CD4-positive, CD25-positive, alpha-beta regulatory T cell (primary cell): Measurements from ENCODE around the gene LCN2. TPM values are rescaled to one million over a fixed set of nuclear protein-coding genes. Genes with fewer than 3 reads are reported as not detected.
A peak's percentile ranks its signal among the peaks of the same experiment; 100 is the strongest.
"Not testable (repeated sequence)": the region's sequence is repeated elsewhere in the genome, so short reads cannot be mapped to it uniquely, and the experiment has no call there.

Experiments used
- ATAC-seq, 2 donors: fragments of 150-1000 bp; cut with Tn5 transposase; one replicate each; pipeline ENCODE4 v1.10.0; 2021; ENCODE audit warnings: low read depth in 2 of 2, moderate number of reproducible peaks in 2 of 2, moderate library complexity in 1 of 2
- DNase-seq, 3 donors: peaks; one replicate each; pipeline versions ENCODE4 v3.0.0 to v3.0.0-alpha.2; 2012 to 2022; ENCODE audit warnings: mixed read lengths in 1 of 3
- H3K27ac ChIP-seq: one replicate; pipeline ENCODE4 v1.7.0; 2013; ENCODE audit warnings: mild to moderate bottlenecking, low read length; ENCODE audit not compliant: insufficient read depth, poor library complexity, severe bottlenecking
- H3K27me3 ChIP-seq: one replicate; pipeline ENCODE4 v1.7.0; 2013; ENCODE audit warnings: low read length; ENCODE audit not compliant: control insufficient read depth, insufficient read depth
- H3K36me3 ChIP-seq: one replicate; pipeline ENCODE4 v1.7.0; 2013; ENCODE audit warnings: mild to moderate bottlenecking, low read length, moderate library complexity; ENCODE audit not compliant: control insufficient read depth, insufficient read depth
- H3K4me1 ChIP-seq: 2 replicates; pipeline ENCODE4 v1.7.0; 2013; ENCODE audit warnings: mild to moderate bottlenecking, low read length; ENCODE audit not compliant: insufficient read depth, control insufficient read depth, poor library complexity, severe bottlenecking
- H3K4me3 ChIP-seq: one replicate; pipeline ENCODE4 v1.7.0; 2013; ENCODE audit warnings: low read depth, mild to moderate bottlenecking, low read length, moderate library complexity
- H3K9me3 ChIP-seq, 2 experiments: 1 replicate in 1 of 2; 2 replicates in 1 of 2; pipeline ENCODE4 v1.7.0; 2013; ENCODE audit warnings: low read length in 2 of 2, mild to moderate bottlenecking in 1 of 2, moderate library complexity in 1 of 2; ENCODE audit not compliant: control insufficient read depth in 2 of 2
- H3K27ac Mint-ChIP-seq, 3 donors: one replicate each; pipeline ENCODE4 v1.8.0; 2020 to 2022; ENCODE audit warnings: mild to moderate bottlenecking in 3 of 3, mixed read lengths in 3 of 3, moderate library complexity in 2 of 3
- H3K27me3 Mint-ChIP-seq: one replicate; pipeline ENCODE4 v1.8.0; 2022; ENCODE audit warnings: mild to moderate bottlenecking, mixed read lengths
- H3K36me3 Mint-ChIP-seq: one replicate; pipeline ENCODE4 v1.8.0; 2020; ENCODE audit warnings: mixed read lengths
- H3K4me1 Mint-ChIP-seq, 4 donors: one replicate each; pipeline ENCODE4 v1.8.0; 2020 to 2022; ENCODE audit warnings: mixed read lengths in 4 of 4, mild to moderate bottlenecking in 1 of 4
- H3K4me3 Mint-ChIP-seq, 4 donors: one replicate each; pipeline ENCODE4 v1.8.0; 2020 to 2022; ENCODE audit warnings: mild to moderate bottlenecking in 4 of 4, mixed read lengths in 4 of 4, moderate library complexity in 3 of 4
- H3K9me3 Mint-ChIP-seq, 7 donors: one replicate each; pipeline ENCODE4 v1.8.0; 2020 to 2022; ENCODE audit warnings: mixed read lengths in 7 of 7, mild to moderate bottlenecking in 3 of 7, moderate library complexity in 2 of 7
- polyA plus RNA-seq, 4 donors: library from polyadenylated mRNA; unstranded; fragments of 300-500 nt; fragmentation: Illumina TruSeq; gene quantifications; one replicate each; pipeline ENCODE4 v1.2.3, GENCODE V29; 2021
- total RNA-seq: library from RNA; stranded (reverse); gene quantifications from one replicate; pipeline ENCODE4 v1.2.3, GENCODE V29; 2022

The LCN2 gene
- total and polyA plus RNA-seq, 5 donors from 2014 or later: 0.94 TPM; not detected in 4

DNA sequence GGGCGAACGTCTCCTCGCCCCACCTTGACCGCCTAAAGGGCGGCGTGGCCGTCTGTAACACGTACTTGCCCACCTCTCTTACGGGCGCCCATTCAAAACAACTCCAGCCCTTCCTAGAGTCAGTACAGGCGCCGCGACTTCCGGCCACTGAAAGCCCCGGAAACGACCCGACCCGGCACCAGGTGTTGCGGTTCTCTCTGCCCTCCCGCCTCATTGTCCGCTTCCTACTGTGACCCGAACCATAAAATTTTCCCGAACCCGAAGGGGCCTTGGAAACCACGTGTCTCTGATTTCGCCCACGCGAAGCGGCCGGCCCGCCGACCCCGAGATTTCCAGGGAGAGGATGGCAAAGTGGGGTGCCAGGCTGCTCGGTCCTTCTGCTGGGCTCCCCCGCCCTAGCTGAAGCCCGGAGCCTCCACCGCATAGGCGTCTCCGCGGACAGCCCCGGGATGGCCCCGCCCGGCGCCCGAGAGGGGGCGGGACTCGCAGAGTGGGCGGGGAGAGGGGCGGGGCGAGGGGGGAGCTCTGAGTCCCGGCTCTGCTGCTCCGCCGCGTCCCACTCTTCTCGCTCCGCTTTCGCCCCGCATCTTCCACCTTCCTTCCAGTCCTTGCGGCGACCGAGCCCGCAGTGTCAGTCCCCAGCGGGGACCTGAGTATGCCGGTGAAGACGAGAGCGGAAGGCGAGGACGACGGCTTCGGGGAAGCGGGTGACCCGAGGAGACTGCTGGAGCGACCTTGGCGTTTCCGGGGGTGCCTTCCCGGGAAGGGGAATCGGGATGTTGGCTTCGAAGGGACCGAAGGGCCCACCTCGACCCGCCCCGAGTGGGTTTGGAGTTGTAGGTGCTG lies 21.0 kb upstream of the LCN2 start:
- Histone ChIP-seq H3K27ac (peak overlapping the region; percentile 93), H3K36me3 (peaks cover 9% of the 10 kb centered on the region), H3K4me1 (peaks cover 38% of the 10 kb centered on the region), H3K4me3 (peak overlapping the region; percentile 78), H3K27me3 (no peaks in the 10 kb centered on the region), H3K9me3 (no peaks in the 10 kb centered on the region)
- Mint-ChIP-seq H3K4me3 (peak overlapping the region; percentile 98 to 100 (median 99)), H3K27ac (peak overlapping the region; percentile 99 to 100 (median 100)), H3K27me3 (peaks cover 17% of the 10 kb centered on the region), H3K36me3 (peaks cover 3% of the 10 kb centered on the region), H3K4me1 (peaks cover 0 to 43% (median 28%) of the 10 kb centered on the region in 4 donors), H3K9me3 (peaks cover 0 to 1% (median 0%) of the 10 kb centered on the region in 7 donors)
- ATAC-seq: peak; percentile 82 to 83
- DNase-seq: peak; percentile 78 to 97 (median 94)

DNA sequence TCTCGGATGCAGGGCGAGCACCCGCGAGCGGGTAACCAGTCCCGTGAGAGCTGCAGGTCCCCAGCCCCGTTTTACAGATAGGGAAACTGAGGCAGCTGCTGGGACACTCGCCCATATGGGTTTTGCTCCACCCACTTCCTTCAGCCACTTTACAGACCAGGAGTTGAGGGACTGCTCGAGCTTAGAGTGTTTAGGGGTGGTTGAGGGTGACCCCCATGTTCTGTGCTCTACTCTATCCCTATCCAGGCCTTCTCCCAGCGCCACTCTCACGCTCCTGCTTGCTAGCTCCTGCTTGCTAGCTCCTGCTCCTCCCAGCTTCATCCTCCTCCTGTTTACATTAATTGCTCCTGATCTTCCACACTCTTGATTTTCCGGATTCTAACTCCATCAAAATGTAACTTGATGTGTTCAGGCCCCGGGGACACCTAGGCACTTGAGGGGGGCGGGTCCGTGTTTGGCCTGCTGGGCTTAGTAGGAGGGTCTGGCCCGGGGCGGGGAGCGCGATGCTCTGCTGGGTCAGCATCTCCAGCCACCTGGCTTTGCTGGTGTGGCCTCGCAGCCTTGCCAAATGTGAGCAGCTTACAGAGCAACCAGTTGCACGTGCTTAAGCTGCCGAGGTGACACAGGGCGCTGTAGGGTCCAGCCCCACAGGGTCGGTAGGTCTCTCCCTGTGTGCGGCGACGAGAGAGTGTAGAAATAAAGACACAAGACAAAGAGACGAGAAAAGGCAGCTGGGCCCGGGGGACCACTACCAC lies 20.2 kb upstream of the LCN2 start:
- peaks cover 0 to 1% (median 0%) of the 10 kb centered on the region in 7 donors for H3K9me3 Mint-ChIP-seq
- no peak for DNase-seq
- H3K4me3 ChIP-seq: peak overlapping the region; percentile 78

DNA sequence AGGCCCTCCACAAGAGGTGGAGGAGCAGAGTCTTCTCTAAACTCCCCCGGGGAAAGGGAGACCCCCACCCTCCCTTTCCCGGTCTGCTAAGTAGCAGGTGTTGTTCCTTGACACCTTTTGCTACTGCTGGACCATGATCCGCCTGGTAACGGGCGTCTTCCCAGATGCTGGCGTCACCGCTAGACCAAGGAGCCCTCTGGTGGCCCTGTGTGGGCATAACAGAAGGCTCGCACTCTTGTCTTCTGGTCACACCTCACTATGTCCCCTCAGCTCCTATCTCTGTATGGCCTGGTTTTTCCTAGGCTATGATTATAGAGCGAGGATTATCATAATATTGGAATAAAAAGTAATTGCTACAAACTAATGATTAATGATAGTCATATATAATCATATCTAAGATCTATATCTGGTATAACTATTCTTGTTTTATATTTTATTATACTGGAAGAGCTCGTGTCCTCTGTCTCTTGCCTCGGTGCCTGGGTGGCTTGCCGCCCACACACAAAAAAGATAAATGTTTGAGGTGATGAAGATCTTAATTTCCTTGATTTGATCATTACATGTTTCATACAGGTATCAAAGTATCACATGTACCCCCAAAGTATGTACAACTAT lies 19.2 kb upstream of the LCN2 start:
- peak in 2 of 3 donors; percentile 37 to 46 for DNase-seq
- Mint-ChIP-seq H3K4me1 (peaks cover 8 to 38% (median 25%) of the 10 kb centered on the region in 4 donors), H3K4me3 (peak overlapping the region; percentile 62 to 100 (median 98)), H3K27ac (peak overlapping the region in 1 of 3 donors; percentile 69), H3K27me3 (peaks cover 35% of the 10 kb centered on the region)
- H3K27ac ChIP-seq, H3K36me3 Mint-ChIP-seq, H3K9me3 Mint-ChIP-seq, ATAC-seq, H3K27me3 ChIP-seq, H3K4me3 ChIP-seq, H3K9me3 ChIP-seq, H3K36me3 ChIP-seq: not testable (repeated sequence)
- peaks cover 32% of the 10 kb centered on the region for H3K4me1 ChIP-seq

More for the DNA sequence above, 20.2 kb upstream of the LCN2 start:
- Histone ChIP-seq H3K4me1 (peaks cover 38% of the 10 kb centered on the region), H3K36me3 (peaks cover 6% of the 10 kb centered on the region), H3K27me3 (no peaks in the 10 kb centered on the region), H3K9me3 (no peaks in the 10 kb centered on the region), H3K27ac (peak overlapping the region; percentile 93)
- peak overlapping the region; percentile 5 to 100 (median 100) for H3K27ac Mint-ChIP-seq
- H3K4me3 Mint-ChIP-seq: peak overlapping the region; percentile 98 to 100 (median 99)
- peaks cover 0 to 44% (median 28%) of the 10 kb centered on the region in 4 donors for H3K4me1 Mint-ChIP-seq
- no peak for ATAC-seq
- peaks cover 3% of the 10 kb centered on the region for H3K36me3 Mint-ChIP-seq
- peaks cover 25% of the 10 kb centered on the region for H3K27me3 Mint-ChIP-seq

DNA sequence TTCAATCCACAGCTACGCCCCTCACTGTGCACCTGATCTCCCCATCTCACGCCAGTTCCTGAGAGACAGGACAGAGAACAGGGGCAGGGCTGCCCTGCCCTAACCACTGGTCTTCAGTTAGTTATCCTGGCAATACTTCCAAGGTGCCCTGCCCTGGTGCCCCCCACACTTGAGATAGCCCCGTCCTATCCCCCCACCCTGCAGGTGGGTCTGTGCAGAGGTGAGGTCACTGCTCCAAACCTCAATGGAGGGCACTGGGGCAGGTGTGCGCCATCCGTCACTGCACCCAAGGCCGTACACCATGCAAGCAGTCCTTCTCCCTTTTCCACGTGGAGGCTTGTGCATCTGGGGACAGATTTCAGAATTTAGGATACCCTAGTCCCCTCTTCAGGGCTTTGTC lies 18.6 kb upstream of the LCN2 start:
- peak overlapping the region in 1 of 4 donors; percentile 100 for H3K4me3 Mint-ChIP-seq
- H3K27ac Mint-ChIP-seq: not testable (repeated sequence)

DNA sequence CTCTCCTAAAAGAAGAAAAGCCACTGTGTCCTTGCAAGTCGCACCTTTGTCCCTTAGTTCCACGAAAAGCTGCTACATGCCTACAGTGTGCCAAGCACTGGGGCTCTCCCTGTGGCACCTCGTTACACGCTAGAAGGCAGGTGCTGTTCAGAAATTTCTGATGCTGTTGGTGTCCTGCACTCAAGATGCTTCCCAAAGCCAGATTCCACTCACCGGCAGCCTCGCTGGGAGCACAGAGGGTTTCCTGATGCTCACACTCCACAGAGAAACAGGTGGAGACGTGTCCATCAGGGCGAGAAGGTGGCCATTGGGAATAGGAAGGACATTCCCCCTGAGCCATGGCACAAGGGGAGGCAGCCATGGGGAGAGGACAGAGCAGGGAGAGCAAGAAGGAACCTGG lies 17.9 kb upstream of the LCN2 start:
- Mint-ChIP-seq H3K4me1 (peaks cover 7 to 26% (median 16%) of the 10 kb centered on the region in 4 donors), H3K27me3 (peaks cover 41% of the 10 kb centered on the region)
- H3K36me3 Mint-ChIP-seq: not testable (repeated sequence)

More for the DNA sequence above, 18.6 kb upstream of the LCN2 start:
- not testable (repeated sequence) for H3K4me3 ChIP-seq, H3K9me3 Mint-ChIP-seq, H3K27me3 ChIP-seq, ATAC-seq, H3K9me3 ChIP-seq, H3K36me3 Mint-ChIP-seq, DNase-seq, H3K36me3 ChIP-seq, H3K27ac ChIP-seq
- H3K4me1 ChIP-seq: peaks cover 27% of the 10 kb centered on the region
- Mint-ChIP-seq H3K27me3 (peaks cover 35% of the 10 kb centered on the region), H3K4me1 (peaks cover 8 to 33% (median 22%) of the 10 kb centered on the region in 4 donors)

DNA sequence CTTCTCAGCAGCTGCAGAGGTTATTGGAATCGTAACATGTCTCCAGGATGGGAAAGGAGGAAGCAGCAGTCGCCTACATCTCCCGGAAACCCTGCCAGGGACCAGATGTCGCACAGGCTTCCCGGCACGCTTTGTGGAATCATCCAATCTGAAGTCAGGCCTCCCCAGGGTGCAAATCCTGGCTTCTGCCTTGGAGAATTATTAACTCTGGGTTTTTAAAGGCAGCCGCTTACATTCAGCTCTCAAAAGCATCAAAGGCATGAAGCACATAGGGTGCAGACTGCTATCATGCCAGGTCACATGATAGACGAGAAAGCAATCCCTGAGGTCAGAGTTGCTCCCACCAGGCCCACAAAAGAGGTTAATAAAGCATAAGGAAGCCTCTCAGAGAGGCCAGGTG lies 17.1 kb upstream of the LCN2 start:
- not testable (repeated sequence) for H3K27me3 ChIP-seq, H3K36me3 ChIP-seq, H3K27ac Mint-ChIP-seq, H3K4me3 Mint-ChIP-seq, ATAC-seq, DNase-seq, H3K9me3 ChIP-seq, H3K4me3 ChIP-seq, H3K27ac ChIP-seq, H3K9me3 Mint-ChIP-seq, H3K36me3 Mint-ChIP-seq
- H3K4me1 Mint-ChIP-seq: peaks cover 7 to 25% (median 14%) of the 10 kb centered on the region in 4 donors
- H3K4me1 ChIP-seq: peaks cover 12% of the 10 kb centered on the region
- H3K27me3 Mint-ChIP-seq: peaks cover 45% of the 10 kb centered on the region

More for the DNA sequence above, 17.9 kb upstream of the LCN2 start:
- H3K36me3 ChIP-seq, ATAC-seq, DNase-seq, H3K9me3 ChIP-seq, H3K27ac ChIP-seq, H3K27ac Mint-ChIP-seq, H3K4me3 ChIP-seq, H3K27me3 ChIP-seq, H3K9me3 Mint-ChIP-seq: not testable (repeated sequence)
- peak overlapping the region in 2 of 4 donors; percentile 21 to 100 for H3K4me3 Mint-ChIP-seq
- H3K4me1 ChIP-seq: peaks cover 20% of the 10 kb centered on the region

DNA sequence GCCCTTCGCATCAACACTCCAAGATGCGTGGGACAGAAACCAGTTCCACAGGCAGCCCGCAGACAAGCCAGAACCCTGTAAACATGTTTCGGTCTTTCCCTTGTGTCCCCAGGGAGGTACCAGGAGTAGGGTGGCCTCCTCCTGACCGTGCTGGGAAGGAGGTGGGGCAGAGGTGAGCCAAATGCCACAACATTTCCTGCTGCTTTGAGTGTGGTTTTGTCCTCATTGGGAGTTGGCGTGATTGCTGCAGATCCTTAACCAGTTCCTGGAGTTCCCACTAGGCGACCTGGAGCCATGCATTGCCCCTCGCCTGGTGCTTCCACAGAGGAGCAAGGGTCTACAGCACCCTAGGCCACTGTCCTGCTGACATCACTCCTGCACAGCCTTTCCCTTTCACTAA lies 13.7 kb upstream of the LCN2 start:
- H3K27me3 Mint-ChIP-seq: peaks cover 41% of the 10 kb centered on the region
- not testable (repeated sequence) for H3K9me3 ChIP-seq

More for the DNA sequence above, 13.7 kb upstream of the LCN2 start:
- H3K36me3 Mint-ChIP-seq, H3K4me3 Mint-ChIP-seq, H3K36me3 ChIP-seq, ATAC-seq, H3K27me3 ChIP-seq, H3K27ac ChIP-seq, H3K4me1 ChIP-seq, H3K4me3 ChIP-seq, DNase-seq, H3K9me3 Mint-ChIP-seq, H3K4me1 Mint-ChIP-seq: not testable (repeated sequence)
- peak overlapping the region in 1 of 3 donors; percentile 78 for H3K27ac Mint-ChIP-seq
